Ovary (tissue), 9 donors: ENCODE data around the gene FARSB. TPM values are rescaled to one million over a fixed set of nuclear protein-coding genes. Genes with fewer than 3 reads are reported as not detected.
"Not testable (repeated sequence)": the region's sequence is repeated elsewhere in the genome, so short reads cannot be mapped to it uniquely, and the experiment has no call there.

Experiments
- DNase-seq, 5 donors: peaks; one replicate each; pipeline ENCODE4 v3.0.0-alpha.2; 2019 to 2020
- H3K27ac ChIP-seq, 2 donors: fragments of 200-600 bp; one replicate each; pipeline versions ENCODE4 v1.5.1 to v1.8.0; 2019 to 2022
- H3K27me3 ChIP-seq: fragments of 200-600 bp; one replicate; pipeline ENCODE4 v1.8.0; 2022
- H3K36me3 ChIP-seq: fragments of 200-600 bp; sonication (generic); one replicate; pipeline ENCODE4 v1.5.1; 2019
- H3K4me1 ChIP-seq: one replicate; pipeline ENCODE4 v1.8.1; 2013; ENCODE audit warnings: mild to moderate bottlenecking, moderate library complexity; ENCODE audit not compliant: insufficient read depth
- H3K4me3 ChIP-seq: fragments of 200-600 bp; sonication (generic); one replicate; pipeline ENCODE4 v1.5.1; 2017
- H3K9me3 ChIP-seq, 2 donors: fragments of 200-600 bp in 1 of 2; sonication (generic) in 1 of 2; one replicate each; pipeline versions ENCODE4 v1.5.1 to v1.8.1; 2013 to 2019; ENCODE audit warnings: mild to moderate bottlenecking in 1 of 2, moderate library complexity in 1 of 2
- CTCF ChIP-seq, 3 donors: fragments of 450-650 bp in 2 of 3; fragments of 200-600 bp in 1 of 3; IDR thresholded peaks; one replicate each; pipeline versions ENCODE4 v1.5.1 to v1.8.0; 2016 to 2022; ENCODE audit warnings: antibody characterized with exemption in 3 of 3, mild to moderate bottlenecking in 1 of 3
- EP300 ChIP-seq: sonication (generic); formaldehyde crosslinking; IDR thresholded peaks from one replicate; pipeline ENCODE4 v1.6.1; 2017; ENCODE audit warnings: antibody characterized with exemption
- POLR2A ChIP-seq: fragments of 450-650 bp; IDR thresholded peaks from one replicate; pipeline ENCODE4 v1.6.1; 2017; ENCODE audit warnings: antibody characterized with exemption, mild to moderate bottlenecking, moderate library complexity
- WGBS, 3 donors: extraction: QIAGEN DNeasy Blood & Tissue Kit in 1 of 3; methylation state at CpG; one replicate each; pipeline versions ENCODE4 v1.1.5 to v1.1.7; 2013 to 2017; 5-methylcytosine and 5-hydroxymethylcytosine counted together
- intact Hi-C, 4 donors: fragments of 100-400 bp; cut with DNase I; formaldehyde crosslinking; loops; one replicate each; pipeline versions ENCODE4 v1.11.0 to v1.15.1; 2022 to 2023
- polyA plus RNA-seq, 2 donors: library from polyadenylated mRNA; stranded (reverse); fragments of 200-250 nt in 1 of 2; fragments of 350-450 nt in 1 of 2; fragmentation: Illumina TruSeq in 1 of 2; extraction: RNeasy Lipid Tissue Mini Kit (QIAGEN cat#74804) in 1 of 2; gene quantifications; one replicate each; pipeline ENCODE4 v1.2.3, GENCODE V29; 2013 to 2014
- total RNA-seq, 7 donors: library from RNA; depleted of rRNA in 2 of 7; stranded (reverse); fragments of >200 nt in 2 of 7; fragmentation: NEBNext Ultra II Directional in 3 of 7; extraction: Animal tissue kit (Norgen Biotek cat#: 25700) in 3 of 7; gene quantifications; one replicate each; pipeline versions ENCODE4 v1.1.0 to v1.2.4, GENCODE V29; 2016 to 2023
- donor health status: DM: no; HTN: no; CAD: no; lungs with moderate emphysema.
- donor health status: DM: no; HTN: no; CAD: no.
- donor health status: Bipolar disorder and iron deficiency.
- donor health status: DM: yes; HTN: yes; CAD: no.
- donor health status: DM: no; HTN: no; CAD: no.
- donor health status: DM: yes; HTN: yes; CAD: no.

The FARSB gene
- total and polyA plus RNA-seq, 9 donors, result 10.3 to 32.0 (median 21.0) TPM

GRCh38 chr2:222701233-222701632 is 45.3 kb upstream of the FARSB start:
- 50 to 63% (median 59%) methylated on average over 1 of the region's 1 CpG for WGBS, 3 donors
- intact Hi-C loops, result loop anchor here in 1 of 4 donors (10.0 kb wide), 1 partner anchor 204 kb away; no protein-coding TSS in a partner anchor
- Histone ChIP-seq H3K27me3 (no peaks in the 10 kb centered on the region), H3K27ac (no peak overlapping the region), H3K4me3 (no peak overlapping the region), H3K4me1 (no peaks in the 10 kb centered on the region), H3K9me3 (no peaks in the 10 kb centered on the region), H3K36me3 (no peaks in the 10 kb centered on the region)
- no peak for DNase-seq
- no peak for TF ChIP-seq POLR2A

GRCh38 chr2:222698276-222698675 is 42.4 kb upstream of the FARSB start:
- no peak for DNase-seq
- H3K4me1 ChIP-seq, result no peaks in the 10 kb centered on the region
- H3K9me3 ChIP-seq, result no peaks in the 10 kb centered on the region
- no peak overlapping the region for H3K27ac ChIP-seq
- intact Hi-C loops, result loop anchor here in 1 of 4 donors (10.0 kb wide), 1 partner anchor 1097 kb away; no protein-coding TSS in a partner anchor
- no peak overlapping the region for H3K4me3 ChIP-seq
- no peak for TF ChIP-seq CTCF (IDR thresholded peaks at IDR 0.05)
- TF ChIP-seq EP300, result no peak
- no peak for TF ChIP-seq POLR2A
- H3K27me3 ChIP-seq, result no peaks in the 10 kb centered on the region
- WGBS, 3 donors, result 88 to 92% (median 91%) methylated on average over 4 of the region's 4 CpGs
- H3K36me3 ChIP-seq, result no peaks in the 10 kb centered on the region

GRCh38 chr2:222693837-222694236 is 37.9 kb upstream of the FARSB start:
- DNase-seq, result no peak
- Histone ChIP-seq H3K4me3 (no peak overlapping the region), H3K27me3 (no peaks in the 10 kb centered on the region), H3K27ac (no peak overlapping the region), H3K4me1 (no peaks in the 10 kb centered on the region), H3K9me3 (no peaks in the 10 kb centered on the region), H3K36me3 (no peaks in the 10 kb centered on the region)
- WGBS, 3 donors, result 88 to 97% (median 91%) methylated on average over 1 of the region's 1 CpG
- TF ChIP-seq EP300 (no peak), CTCF (IDR thresholded peaks at IDR 0.05) (no peak), POLR2A (no peak)
- intact Hi-C loops, result loop anchor here in 1 of 4 donors (10.0 kb wide), 1 partner anchor 1101 kb away; no protein-coding TSS in a partner anchor

- intact Hi-C loops, result loop anchor here in 1 of 4 donors (10.0 kb wide), 1 partner anchor 1101 kb away; no protein-coding TSS in a partner anchor
- not testable (repeated sequence) for H3K4me3 ChIP-seq, DNase-seq, H3K27ac ChIP-seq, H3K4me1 ChIP-seq, H3K27me3 ChIP-seq, H3K9me3 ChIP-seq, H3K36me3 ChIP-seq
- 81 to 92% (median 90%) methylated on average over 5 of the region's 5 CpGs for WGBS, 3 donors
These were observed 37.5 kb upstream of the FARSB start for GRCh38 chr2:222693413-222693812.

GRCh38 chr2:222690564-222691200 is 34.8 kb upstream of the FARSB start:
- H3K27me3 ChIP-seq, result no peaks in the 10 kb centered on the region
- TF ChIP-seq CTCF (IDR thresholded peaks at IDR 0.05), result peak; percentile 41 to 64 (median 62)
- TF ChIP-seq EP300, result no peak
- WGBS, 3 donors, result 26 to 31% (median 28%) methylated on average over 10 of the region's 10 CpGs
- H3K9me3 ChIP-seq, result no peaks in the 10 kb centered on the region
- no peak overlapping the region for H3K4me3 ChIP-seq
- H3K27ac ChIP-seq, result no peak overlapping the region
- no peaks in the 10 kb centered on the region for H3K4me1 ChIP-seq
- intact Hi-C loops, result loop anchor here in 1 of 4 donors (10.0 kb wide), 1 partner anchor 1104 kb away; no protein-coding TSS in a partner anchor
- no peaks in the 10 kb centered on the region for H3K36me3 ChIP-seq
- DNase-seq, result peak; percentile 36 to 75 (median 61)
